ENCODE results near the gene NEXN.

Gene NEXN

DNA sequence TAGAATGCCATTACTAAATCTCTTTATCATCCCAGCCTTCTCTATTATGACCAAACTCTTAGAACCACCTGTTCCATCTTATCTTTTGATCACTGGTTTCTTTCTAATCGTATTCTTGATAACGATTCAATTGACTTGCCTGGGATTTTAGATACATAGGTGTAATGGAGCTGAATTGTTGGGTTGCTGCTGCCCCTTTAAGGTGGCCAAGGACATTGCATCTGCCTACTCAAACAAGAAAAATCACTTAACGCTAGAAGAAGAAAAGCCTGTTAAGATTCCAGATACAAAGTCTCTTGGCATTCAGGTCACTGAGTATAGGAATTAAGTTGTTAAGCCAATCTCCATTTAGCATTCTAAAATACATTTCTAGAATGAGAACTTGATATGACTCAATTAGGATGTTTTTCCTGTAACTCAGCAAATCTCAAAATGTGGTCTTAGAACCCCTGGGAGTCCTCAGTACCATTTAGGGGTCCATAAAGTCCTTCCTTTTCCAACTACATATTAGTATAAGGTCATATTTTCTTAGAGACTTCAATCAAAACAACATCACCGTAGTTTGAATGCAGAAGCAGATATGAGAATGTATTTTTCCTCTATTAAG, 12.4 kb downstream of the NEXN start:
- H3K4ac ChIP-seq (ENCODE audit: low read depth, low read length), result no peak overlapping the region
- no peak overlapping the region for H3K23ac ChIP-seq (ENCODE audit: low read length)
- peak; percentile 26 to 52 for DNase-seq
- no peaks in the 10 kb centered on the region for H3K36me3 ChIP-seq (ENCODE audit: control insufficient read depth in 1 of 2, insufficient read depth in 2 of 2, low read length in 2 of 2)
- H2BK5ac ChIP-seq (ENCODE audit: low read depth, low read length, poor library complexity), result no peak overlapping the region
- no peaks in the 10 kb centered on the region for H3K9me3 ChIP-seq (ENCODE audit: insufficient read depth, low read depth, low read length)
- H3K79me1 ChIP-seq (ENCODE audit: low read length), result no peaks in the 10 kb centered on the region
- H2AK5ac ChIP-seq (ENCODE audit: low read length), result no peak overlapping the region
- no peak overlapping the region for H3K27ac ChIP-seq (ENCODE audit: low read depth, low read length)
- no peak overlapping the region for H3K18ac ChIP-seq (ENCODE audit: low read length)
- no peak overlapping the region for H3K14ac ChIP-seq (ENCODE audit: low read length)
- H2AFZ ChIP-seq (ENCODE audit: insufficient read depth, low read length, poor library complexity), result no peak overlapping the region
- H2BK120ac ChIP-seq (ENCODE audit: insufficient read depth, low read length, poor library complexity), result no peak overlapping the region
- H2BK12ac ChIP-seq (ENCODE audit: low read length), result no peak overlapping the region
- H3K4me2 ChIP-seq (ENCODE audit: low read length), result no peak overlapping the region
- WGBS (ENCODE audit: extremely low coverage, insufficient coverage, insufficient read length), result no CpG with 5 or more reads among the region's 4 CpGs
- no peak overlapping the region for H4K91ac ChIP-seq (ENCODE audit: low read depth, low read length)
- H4K8ac ChIP-seq (ENCODE audit: low read depth, low read length), result no peak overlapping the region
- no peak overlapping the region for H3K4me3 ChIP-seq (ENCODE audit: low read depth, low read length)
- H3K9ac ChIP-seq (ENCODE audit: low read length), result no peak overlapping the region
- H3K79me2 ChIP-seq (ENCODE audit: control insufficient read depth, insufficient read depth, low read length, poor library complexity), result no peaks in the 10 kb centered on the region
- no peaks in the 10 kb centered on the region for H3K27me3 ChIP-seq (ENCODE audit: insufficient read depth, low read length)
- no peak overlapping the region for H4K12ac ChIP-seq (ENCODE audit: low read depth, low read length)
- no peaks in the 10 kb centered on the region for H3K4me1 ChIP-seq (ENCODE audit: control insufficient read depth in 1 of 2, insufficient read depth in 2 of 2, low read length in 2 of 2)

GRCh38 chr1:77905603-77906002, 17.2 kb downstream of the NEXN start:
- Histone ChIP-seq H4K12ac (ENCODE audit: low read depth, low read length) (no peak overlapping the region), H3K9ac (ENCODE audit: low read length) (no peak overlapping the region), H3K4me2 (ENCODE audit: low read length) (no peak overlapping the region), H3K14ac (ENCODE audit: low read length) (no peak overlapping the region), H3K23ac (ENCODE audit: low read length) (no peak overlapping the region), H2AK5ac (ENCODE audit: low read length) (no peak overlapping the region), H2BK12ac (ENCODE audit: low read length) (no peak overlapping the region), H3K27me3 (ENCODE audit: insufficient read depth, low read length) (no peaks in the 10 kb centered on the region), H2BK5ac (ENCODE audit: low read depth, low read length, poor library complexity) (no peak overlapping the region), H2AFZ (ENCODE audit: insufficient read depth, low read length, poor library complexity) (no peak overlapping the region), H3K4me3 (ENCODE audit: low read depth, low read length) (no peak overlapping the region), H3K36me3 (ENCODE audit: control insufficient read depth in 1 of 2, insufficient read depth in 2 of 2, low read length in 2 of 2) (no peaks in the 10 kb centered on the region), H3K79me1 (ENCODE audit: low read length) (no peaks in the 10 kb centered on the region), H3K27ac (ENCODE audit: low read depth, low read length) (no peak overlapping the region), H3K4ac (ENCODE audit: low read depth, low read length) (no peak overlapping the region), H4K91ac (ENCODE audit: low read depth, low read length) (no peak overlapping the region), H3K9me3 (ENCODE audit: insufficient read depth, low read depth, low read length) (no peaks in the 10 kb centered on the region), H3K79me2 (ENCODE audit: control insufficient read depth, insufficient read depth, low read length, poor library complexity) (no peaks in the 10 kb centered on the region), H3K4me1 (ENCODE audit: control insufficient read depth in 1 of 2, insufficient read depth in 2 of 2, low read length in 2 of 2) (no peaks in the 10 kb centered on the region), H4K8ac (ENCODE audit: low read depth, low read length) (no peak overlapping the region), H2BK120ac (ENCODE audit: insufficient read depth, low read length, poor library complexity) (no peak overlapping the region), H3K18ac (ENCODE audit: low read length) (no peak overlapping the region)
- no peak for DNase-seq
- no CpG with 5 or more reads among the region's 1 CpG for WGBS (ENCODE audit: extremely low coverage, insufficient coverage, insufficient read length)

DNA sequence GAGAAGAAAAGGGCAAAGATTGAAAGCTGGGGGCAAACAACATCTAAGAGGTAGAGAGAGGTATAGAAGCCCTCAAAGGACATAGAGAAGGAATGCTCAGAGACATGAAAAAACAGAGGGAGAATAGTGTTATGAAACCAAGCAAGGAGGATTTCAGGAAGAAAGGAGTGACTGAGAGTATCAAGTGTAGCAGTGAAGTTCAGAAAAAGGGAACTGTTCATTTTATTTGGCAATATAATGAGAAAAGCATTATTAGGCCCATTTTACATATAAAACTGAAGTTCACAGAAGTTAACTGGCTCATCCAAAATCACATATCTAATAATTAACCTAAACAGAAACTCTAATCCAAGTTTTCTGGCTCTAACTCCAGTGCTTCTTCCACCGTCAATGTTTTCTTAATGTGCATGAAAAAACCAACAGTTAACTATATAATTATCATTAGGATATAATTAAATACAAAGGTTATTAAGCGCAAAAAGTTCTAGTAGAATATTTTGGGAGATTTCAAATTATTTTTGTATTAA, 17.7 kb downstream of the NEXN start:
- H4K12ac ChIP-seq (ENCODE audit: low read depth, low read length), result no peak overlapping the region
- H3K9me3 ChIP-seq (ENCODE audit: insufficient read depth, low read depth, low read length), result no peaks in the 10 kb centered on the region
- no peak overlapping the region for H3K18ac ChIP-seq (ENCODE audit: low read length)
- no peak for DNase-seq
- WGBS (ENCODE audit: extremely low coverage, insufficient coverage, insufficient read length), result no CpG with 5 or more reads among the region's 2 CpGs
- no peak overlapping the region for H2BK120ac ChIP-seq (ENCODE audit: insufficient read depth, low read length, poor library complexity)
- no peak overlapping the region for H4K91ac ChIP-seq (ENCODE audit: low read depth, low read length)
- H3K4me1 ChIP-seq (ENCODE audit: control insufficient read depth in 1 of 2, insufficient read depth in 2 of 2, low read length in 2 of 2), result no peaks in the 10 kb centered on the region
- no peak overlapping the region for H2BK5ac ChIP-seq (ENCODE audit: low read depth, low read length, poor library complexity)
- H3K4me3 ChIP-seq (ENCODE audit: low read depth, low read length), result no peak overlapping the region
- no peaks in the 10 kb centered on the region for H3K79me1 ChIP-seq (ENCODE audit: low read length)
- no peaks in the 10 kb centered on the region for H3K27me3 ChIP-seq (ENCODE audit: insufficient read depth, low read length)
- H3K9ac ChIP-seq (ENCODE audit: low read length), result no peak overlapping the region
- H3K14ac ChIP-seq (ENCODE audit: low read length), result no peak overlapping the region
- no peaks in the 10 kb centered on the region for H3K79me2 ChIP-seq (ENCODE audit: control insufficient read depth, insufficient read depth, low read length, poor library complexity)
- no peak overlapping the region for H2AFZ ChIP-seq (ENCODE audit: insufficient read depth, low read length, poor library complexity)
- no peak overlapping the region for H2BK12ac ChIP-seq (ENCODE audit: low read length)
- no peaks in the 10 kb centered on the region for H3K36me3 ChIP-seq (ENCODE audit: control insufficient read depth in 1 of 2, insufficient read depth in 2 of 2, low read length in 2 of 2)
- no peak overlapping the region for H3K4ac ChIP-seq (ENCODE audit: low read depth, low read length)
- no peak overlapping the region for H3K23ac ChIP-seq (ENCODE audit: low read length)
- no peak overlapping the region for H3K27ac ChIP-seq (ENCODE audit: low read depth, low read length)
- H4K8ac ChIP-seq (ENCODE audit: low read depth, low read length), result no peak overlapping the region
- no peak overlapping the region for H2AK5ac ChIP-seq (ENCODE audit: low read length)
- H3K4me2 ChIP-seq (ENCODE audit: low read length), result no peak overlapping the region

DNA sequence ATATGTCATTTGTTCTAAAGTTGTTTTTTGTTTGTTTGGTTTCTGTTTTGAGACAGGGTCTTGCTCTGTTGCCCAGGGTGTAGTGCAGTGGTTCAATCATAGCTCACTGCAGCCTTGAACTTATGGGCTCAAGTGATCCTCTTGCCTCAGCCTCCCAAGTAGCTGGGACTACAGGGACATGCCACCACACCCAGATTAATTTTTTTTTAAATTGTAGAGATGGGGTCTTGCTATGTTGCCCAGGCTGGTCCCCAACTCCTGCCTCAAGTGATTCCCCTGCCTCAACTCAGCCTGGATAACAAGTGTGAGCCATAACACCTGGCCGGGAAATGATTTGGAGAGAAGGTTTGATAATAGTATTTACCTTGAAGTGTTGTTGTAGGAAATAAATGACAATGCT, 18.2 kb downstream of the NEXN start:
- H3K27ac ChIP-seq (ENCODE audit: low read depth, low read length), result no peak overlapping the region
- no peaks in the 10 kb centered on the region for H3K36me3 ChIP-seq (ENCODE audit: control insufficient read depth in 1 of 2, insufficient read depth in 2 of 2, low read length in 2 of 2)
- H3K79me2 ChIP-seq (ENCODE audit: control insufficient read depth, insufficient read depth, low read length, poor library complexity), result no peaks in the 10 kb centered on the region
- no peak overlapping the region for H2BK12ac ChIP-seq (ENCODE audit: low read length)
- no peak overlapping the region for H3K4me2 ChIP-seq (ENCODE audit: low read length)
- no peak overlapping the region for H3K18ac ChIP-seq (ENCODE audit: low read length)
- no CpG with 5 or more reads among the region's 1 CpG for WGBS (ENCODE audit: extremely low coverage, insufficient coverage, insufficient read length)
- H4K8ac ChIP-seq (ENCODE audit: low read depth, low read length), result no peak overlapping the region
- H3K4ac ChIP-seq (ENCODE audit: low read depth, low read length), result no peak overlapping the region
- H3K4me1 ChIP-seq (ENCODE audit: control insufficient read depth in 1 of 2, insufficient read depth in 2 of 2, low read length in 2 of 2), result no peaks in the 10 kb centered on the region
- H2AFZ ChIP-seq (ENCODE audit: insufficient read depth, low read length, poor library complexity), result no peak overlapping the region
- H3K4me3 ChIP-seq (ENCODE audit: low read depth, low read length), result no peak overlapping the region
- no peak overlapping the region for H2BK120ac ChIP-seq (ENCODE audit: insufficient read depth, low read length, poor library complexity)
- H3K14ac ChIP-seq (ENCODE audit: low read length), result no peak overlapping the region
- no peaks in the 10 kb centered on the region for H3K79me1 ChIP-seq (ENCODE audit: low read length)
- H2AK5ac ChIP-seq (ENCODE audit: low read length), result no peak overlapping the region
- no peak overlapping the region for H3K9ac ChIP-seq (ENCODE audit: low read length)
- no peak overlapping the region for H4K91ac ChIP-seq (ENCODE audit: low read depth, low read length)
- no peaks in the 10 kb centered on the region for H3K9me3 ChIP-seq (ENCODE audit: insufficient read depth, low read depth, low read length)
- no peak for DNase-seq
- no peaks in the 10 kb centered on the region for H3K27me3 ChIP-seq (ENCODE audit: insufficient read depth, low read length)
- no peak overlapping the region for H2BK5ac ChIP-seq (ENCODE audit: low read depth, low read length, poor library complexity)
- H4K12ac ChIP-seq (ENCODE audit: low read depth, low read length), result no peak overlapping the region
- H3K23ac ChIP-seq (ENCODE audit: low read length), result no peak overlapping the region
